Esophagus muscularis mucosa (tissue), 4 donors: ENCODE data around the gene PRKCB. TPM values are rescaled to one million over a fixed set of nuclear protein-coding genes. Genes with fewer than 3 reads are reported as not detected.

Experiments
- DNase-seq: peaks from one replicate; pipeline ENCODE4 v3.0.0-alpha.2; 2017; ENCODE audit errors: extremely low spot score
- H3K27ac ChIP-seq, 4 donors: fragments of 200-600 bp; sonication (generic); replicated peaks in 1 of 4; 1 replicate in 3 of 4; 2 replicates in 1 of 4; pipeline ENCODE4 v1.5.1; 2016 to 2019; ENCODE audit warnings: mild to moderate bottlenecking in 1 of 4
- H3K27me3 ChIP-seq, 4 donors: fragments of 200-600 bp; sonication (generic); one replicate each; pipeline versions ENCODE4 v1.5.1 to v1.6.0; 2016 to 2019
- H3K36me3 ChIP-seq, 4 donors: fragments of 200-600 bp; sonication (generic); one replicate each; pipeline ENCODE4 v1.5.1; 2016 to 2019
- H3K4me1 ChIP-seq, 4 donors: fragments of 200-600 bp; sonication (generic); one replicate each; pipeline ENCODE4 v1.5.1; 2016 to 2019
- H3K4me3 ChIP-seq, 4 donors: fragments of 200-600 bp; sonication (generic); 1 replicate in 2 of 4; 2 replicates in 2 of 4; pipeline ENCODE4 v1.5.1; 2016 to 2019; ENCODE audit warnings: mild to moderate bottlenecking in 4 of 4, moderate library complexity in 1 of 4
- H3K9me3 ChIP-seq, 4 donors: fragments of 200-600 bp; sonication (generic); 1 replicate in 3 of 4; 2 replicates in 1 of 4; pipeline ENCODE4 v1.5.1; 2016 to 2019
- CTCF ChIP-seq, 3 experiments: fragments of 200-600 bp in 2 of 3; fragments of 450-650 bp in 1 of 3; sonication (generic) in 2 of 3; IDR thresholded peaks; one replicate each; pipeline ENCODE4 v1.5.1; 2017 to 2019; ENCODE audit warnings: antibody characterized with exemption in 3 of 3, mild to moderate bottlenecking in 2 of 3, moderate library complexity in 1 of 3
- EP300 ChIP-seq: sonication (generic); formaldehyde crosslinking; IDR thresholded peaks from one replicate; pipeline ENCODE4 v1.6.1; 2017; ENCODE audit warnings: antibody characterized with exemption
- POLR2A ChIP-seq: fragments of 450-650 bp; IDR thresholded peaks from one replicate; pipeline ENCODE4 v1.6.1; 2017; ENCODE audit warnings: antibody characterized with exemption, moderate library complexity, mild to moderate bottlenecking, low read depth
- POLR2AphosphoS5 ChIP-seq, 2 donors: sonication (generic); formaldehyde crosslinking; IDR thresholded peaks; one replicate each; pipeline ENCODE4 v1.6.1; 2017; ENCODE audit warnings: antibody characterized with exemption in 2 of 2
- WGBS: methylation state at CpG from one replicate; pipeline ENCODE4 v1.1.5; 2018; 5-methylcytosine and 5-hydroxymethylcytosine counted together
- intact Hi-C: fragments of 100-400 bp; cut with DNase I; formaldehyde crosslinking; loops from one replicate; pipeline ENCODE4 v1.15.1; 2023
- total RNA-seq, 4 donors: library from RNA; depleted of rRNA; stranded (reverse); fragments of >200 nt; gene quantifications; one replicate each; pipeline versions ENCODE4 v1.1.0 to v1.2.1, GENCODE V29; 2016

Gene PRKCB
- total RNA-seq, 4 donors from 2014 or later: 5.8 to 15.6 (median 9.7) TPM

GRCh38 chr16:23896832-23897821, 61.3 kb downstream of the PRKCB start:
- Histone ChIP-seq H3K27ac (no peak overlapping the region), H3K36me3 (no peaks in the 10 kb centered on the region), H3K27me3 (no peaks in the 10 kb centered on the region), H3K9me3 (no peaks in the 10 kb centered on the region), H3K4me3 (no peak overlapping the region), H3K4me1 (no peaks in the 10 kb centered on the region)
- 69% methylated on average over 6 of the region's 6 CpGs for WGBS
- TF ChIP-seq POLR2A: no peak
- DNase-seq: no peak
- intact Hi-C loops: no loop called here

DNA sequence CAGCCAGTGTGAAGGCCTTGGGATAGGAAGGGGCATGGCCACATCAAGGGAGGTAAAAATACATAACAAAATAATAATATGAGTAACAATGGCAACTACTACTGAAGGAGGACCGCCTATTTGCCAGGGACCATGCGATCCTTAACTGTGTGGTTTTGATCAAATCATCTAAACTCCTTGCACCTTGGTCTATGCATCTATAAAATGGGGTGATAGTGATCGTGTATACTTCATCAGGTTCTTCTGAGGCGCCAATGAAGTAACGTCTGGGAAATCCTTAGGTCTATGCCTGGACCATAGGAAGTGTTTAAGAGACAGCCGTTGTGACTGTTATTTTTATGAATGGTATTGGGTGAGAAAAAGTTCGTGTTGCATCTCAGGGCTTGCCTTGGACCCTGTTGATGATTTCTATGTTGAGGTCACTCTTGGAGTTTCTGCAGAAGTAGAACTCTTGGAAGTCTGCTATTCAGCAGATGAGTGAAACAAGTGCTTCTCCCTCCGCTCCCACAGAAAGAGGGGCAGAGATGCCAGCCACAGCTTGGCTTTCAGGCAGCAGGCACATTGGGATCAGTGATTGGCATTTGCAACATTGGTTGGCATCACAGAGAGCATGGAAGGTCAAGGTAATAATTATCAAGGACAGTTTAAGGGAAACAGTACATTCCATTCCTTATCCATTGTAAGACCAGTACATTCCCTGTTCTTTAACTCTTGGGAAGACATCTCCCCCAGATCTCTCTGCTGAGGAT, 63.1 kb downstream of the PRKCB start:
- Histone ChIP-seq H3K36me3 (no peaks in the 10 kb centered on the region), H3K27me3 (no peaks in the 10 kb centered on the region), H3K4me1 (peaks cover 0 to 6% (median 0%) of the 10 kb centered on the region in 4 donors), H3K4me3 (no peak overlapping the region), H3K9me3 (no peaks in the 10 kb centered on the region), H3K27ac (no peak overlapping the region)
- TF ChIP-seq CTCF (IDR thresholded peaks at IDR 0.05) (no peak), POLR2AphosphoS5 (IDR thresholded peaks at IDR 0.05) (no peak), POLR2A (no peak), EP300 (no peak)
- intact Hi-C loops: no loop called here
- 91% methylated on average over 8 of the region's 8 CpGs for WGBS
- no peak for DNase-seq

- no peaks in the 10 kb centered on the region for H3K36me3 ChIP-seq
- intact Hi-C loops: no loop called here
- WGBS: 84% methylated on average over 2 of the region's 2 CpGs
- peaks cover 0 to 16% (median 6%) of the 10 kb centered on the region in 4 donors for H3K4me1 ChIP-seq
- H3K27ac ChIP-seq: no peak overlapping the region
- H3K27me3 ChIP-seq: no peaks in the 10 kb centered on the region
- DNase-seq: no peak
- H3K9me3 ChIP-seq: no peaks in the 10 kb centered on the region
- TF ChIP-seq CTCF (IDR thresholded peaks at IDR 0.05) (no peak), EP300 (no peak), POLR2A (no peak), POLR2AphosphoS5 (IDR thresholded peaks at IDR 0.05) (no peak)
- no peak overlapping the region for H3K4me3 ChIP-seq
Measured at GRCh38 chr16:23899869-23900268, 64.1 kb downstream of the PRKCB start.

DNA sequence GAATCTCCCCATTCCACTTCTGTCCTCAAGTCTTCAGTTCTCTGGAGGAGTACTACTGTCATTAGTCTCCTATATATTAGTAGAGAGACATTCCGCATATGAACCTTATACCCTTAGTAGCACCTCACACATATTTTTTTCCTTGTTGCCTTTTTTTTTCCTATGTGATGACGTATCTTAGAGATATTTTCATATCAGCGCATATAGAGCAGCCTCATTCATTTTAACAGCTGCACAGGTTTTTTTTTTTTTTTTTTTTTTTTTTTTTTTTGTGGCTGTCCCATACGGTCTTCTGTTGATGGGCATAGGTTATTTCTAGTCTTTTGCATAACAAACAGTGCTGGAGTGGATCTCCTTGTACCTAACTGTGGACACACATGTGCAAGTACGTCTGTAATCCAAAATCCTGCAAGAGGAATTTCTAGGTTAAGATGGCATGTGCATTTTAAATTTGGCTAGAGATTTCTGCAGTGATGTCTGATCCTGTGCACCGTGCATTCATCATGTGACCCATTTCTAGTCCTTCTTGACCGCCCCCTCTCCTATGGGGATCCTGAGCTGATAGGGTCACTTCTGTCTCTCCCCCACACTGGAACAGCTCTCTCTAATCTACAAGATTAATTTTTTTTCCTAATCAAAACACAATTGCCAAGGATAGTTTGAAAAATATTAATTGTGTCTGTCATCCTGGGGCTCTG, 64.8 kb downstream of the PRKCB start:
- Histone ChIP-seq H3K27me3 (no peaks in the 10 kb centered on the region), H3K4me3 (no peak overlapping the region), H3K4me1 (peaks cover 5 to 23% (median 11%) of the 10 kb centered on the region in 4 donors), H3K9me3 (no peaks in the 10 kb centered on the region), H3K27ac (no peak overlapping the region), H3K36me3 (no peaks in the 10 kb centered on the region)
- 70% methylated on average over 7 of the region's 7 CpGs for WGBS
- no peak for DNase-seq
- TF ChIP-seq POLR2A (no peak), EP300 (no peak), POLR2AphosphoS5 (IDR thresholded peaks at IDR 0.05) (no peak), CTCF (IDR thresholded peaks at IDR 0.05) (no peak)
- intact Hi-C loops: no loop called here
